PC-9 (cell line): ENCODE data around the gene LIPC. TPM values are rescaled to one million over a fixed set of nuclear protein-coding genes. Genes with fewer than 3 reads are reported as not detected.

ENCODE experiments used
- BruUV-seq: library from RNA; stranded (reverse); fragments of 400-500 nt; replicated peaks from 2 replicates; lab custom pipeline; 2021; lab: Mats Ljungman, UMichigan
- CTCF ChIA-PET: fragments of 300-600 bp; sonication (Branson Sonifier 250); formaldehyde crosslinking; loops from one replicate; lab custom pipeline; 2022; ENCODE audit warnings: antibody characterized with exemption; lab: Charles Lee
- POLR2A ChIA-PET: fragments of 300-600 bp; sonication (Branson Sonifier 250); formaldehyde crosslinking; loops from one replicate; lab custom pipeline; 2022; ENCODE audit warnings: antibody characterized with exemption; ENCODE audit not compliant: unreplicated experiment; lab: Charles Lee
- DNase-seq, 2 experiments: peaks; one replicate each; pipeline versions ENCODE4 v3.0.0 to v3.0.0-alpha.2; 2015 to 2022; ENCODE audit warnings: mixed read lengths in 1 of 2
- H2AFZ ChIP-seq: fragments of 200-600 bp; sonication (generic); 2 replicates; pipeline ENCODE4 v1.8.1; 2017; ENCODE audit warnings: antibody characterized with exemption
- H3F3A ChIP-seq: fragments of 200-600 bp; sonication (generic); 2 replicates; pipeline ENCODE4 v1.8.1; 2017; ENCODE audit warnings: antibody characterized with exemption, mild to moderate bottlenecking, low read depth; ENCODE audit not compliant: insufficient read depth
- H3K27ac ChIP-seq: fragments of 200-600 bp; sonication (generic); 2 replicates; pipeline ENCODE4 v1.6.1; 2016; ENCODE audit warnings: mixed run types
- H3K27me3 ChIP-seq: fragments of 200-600 bp; sonication (generic); 2 replicates; pipeline ENCODE4 v1.6.1; 2016; ENCODE audit warnings: low read depth, mixed run types; ENCODE audit not compliant: insufficient read depth
- H3K36me3 ChIP-seq: fragments of 200-600 bp; sonication (generic); 2 replicates; pipeline ENCODE4 v1.6.1; 2016; ENCODE audit warnings: low read depth, mixed run types
- H3K4me1 ChIP-seq: fragments of 200-600 bp; sonication (generic); replicated peaks from 2 replicates; pipeline ENCODE4 v1.6.1; 2016; ENCODE audit warnings: mixed run types; ENCODE audit not compliant: insufficient read depth
- H3K4me2 ChIP-seq: fragments of 200-600 bp; sonication (generic); 2 replicates; pipeline ENCODE4 v1.6.1; 2017; ENCODE audit warnings: mixed run types
- H3K4me3 ChIP-seq: fragments of 200-600 bp; sonication (generic); 2 replicates; pipeline ENCODE4 v1.6.1; 2016; ENCODE audit warnings: mixed run types
- H3K79me2 ChIP-seq: fragments of 200-600 bp; sonication (generic); 2 replicates; pipeline ENCODE4 v1.6.1; 2017; ENCODE audit warnings: low read depth, mixed run types
- H3K9me2 ChIP-seq: fragments of 200-600 bp; sonication (generic); 2 replicates; pipeline ENCODE4 v1.8.1; 2017; ENCODE audit warnings: mild to moderate bottlenecking; ENCODE audit not compliant: insufficient read depth
- H3K9me3 ChIP-seq: fragments of 200-600 bp; sonication (generic); 2 replicates; pipeline ENCODE4 v1.8.1; 2016; ENCODE audit warnings: low read depth; ENCODE audit not compliant: insufficient read depth
- H4K20me1 ChIP-seq: fragments of 200-600 bp; sonication (generic); 2 replicates; pipeline ENCODE4 v1.8.1; 2017; ENCODE audit not compliant: insufficient read depth
- CTCF ChIP-seq: fragments of 200-600 bp; sonication (generic); conservative IDR thresholded peaks from 2 replicates; pipeline ENCODE4 v1.6.1; 2017; ENCODE audit warnings: mixed run types, antibody characterized with exemption, mild to moderate bottlenecking, moderate library complexity
- EZH2 ChIP-seq: fragments of 200-600 bp; sonication (generic); IDR thresholded peaks from 2 replicates; pipeline ENCODE4 v1.8.0; 2017; ENCODE audit warnings: antibody characterized with exemption, low read depth
- intact Hi-C: fragments of 100-400 bp; cut with micrococcal nuclease; formaldehyde crosslinking; loops from one replicate; pipeline ENCODE4 v1.10.0; 2022; ENCODE audit not compliant: unreplicated experiment
- total RNA-seq: library from RNA; stranded (reverse); gene quantifications from 2 replicates; pipeline ENCODE4 v1.2.3, GENCODE V29; 2021

The LIPC gene
- total RNA-seq, 1 experiment from 2014 or later, result not detected

- no peak overlapping the region for H3K27ac ChIP-seq
- H3K9me3 ChIP-seq, result no peaks in the 10 kb centered on the region
- CTCF ChIA-PET, result no interaction called here
- H3K4me2 ChIP-seq, result no peak overlapping the region
- H3K9me2 ChIP-seq, result no peaks in the 10 kb centered on the region
- H3K4me3 ChIP-seq, result no peak overlapping the region
- TF ChIP-seq EZH2 (no peak), CTCF (no peak)
- no peaks in the 10 kb centered on the region for H3F3A ChIP-seq
- no peaks in the 10 kb centered on the region for H4K20me1 ChIP-seq
- intact Hi-C loops, result no loop called here
- POLR2A ChIA-PET, result no interaction called here
- no peak overlapping the region for H2AFZ ChIP-seq
- no peaks in the 10 kb centered on the region for H3K36me3 ChIP-seq
- no peaks in the 10 kb centered on the region for H3K79me2 ChIP-seq
- no TSS peak for BruUV-seq
- no peak for DNase-seq
- no peaks in the 10 kb centered on the region for H3K27me3 ChIP-seq
- H3K4me1 ChIP-seq, result peaks cover 6% of the 10 kb centered on the region
Measured at GRCh38 chr15:58537033-58537432, 105.2 kb downstream of the LIPC start.

GRCh38 chr15:58538225-58538727 lies 106.5 kb downstream of the LIPC start:
- TF ChIP-seq EZH2 (no peak), CTCF (no peak)
- no peak for DNase-seq
- no peak overlapping the region for H2AFZ ChIP-seq
- no peak overlapping the region for H3K27ac ChIP-seq
- H3K4me2 ChIP-seq, result peak overlapping the region; percentile 26; the same call in 1 of the 2 replicates
- H4K20me1 ChIP-seq, result no peaks in the 10 kb centered on the region
- no peaks in the 10 kb centered on the region for H3K36me3 ChIP-seq
- BruUV-seq, result no TSS peak
- H3K9me2 ChIP-seq, result no peaks in the 10 kb centered on the region
- intact Hi-C loops, result no loop called here
- ChIA-PET POLR2A (no interaction called here), CTCF (interaction anchor here (0.6 kb wide), 1 partner anchor 76 kb away, joined by 3 read pairs; no protein-coding TSS in a partner anchor)
- no peaks in the 10 kb centered on the region for H3K27me3 ChIP-seq
- no peak overlapping the region for H3K4me3 ChIP-seq
- H3K79me2 ChIP-seq, result no peaks in the 10 kb centered on the region
- H3K9me3 ChIP-seq, result no peaks in the 10 kb centered on the region
- no peaks in the 10 kb centered on the region for H3F3A ChIP-seq
- peaks cover 6% of the 10 kb centered on the region for H3K4me1 ChIP-seq

GRCh38 chr15:58538901-58539300 lies 107.1 kb downstream of the LIPC start:
- Histone ChIP-seq H3K4me2 (peak overlapping the region; percentile 26; the same call in 1 of the 2 replicates), H3K4me3 (no peak overlapping the region), H3K4me1 (peaks cover 6% of the 10 kb centered on the region), H3K79me2 (no peaks in the 10 kb centered on the region), H3K36me3 (no peaks in the 10 kb centered on the region), H4K20me1 (no peaks in the 10 kb centered on the region), H3K27ac (no peak overlapping the region), H3F3A (no peaks in the 10 kb centered on the region), H3K9me2 (no peaks in the 10 kb centered on the region), H2AFZ (no peak overlapping the region), H3K27me3 (no peaks in the 10 kb centered on the region), H3K9me3 (no peaks in the 10 kb centered on the region)
- BruUV-seq, result no TSS peak
- POLR2A ChIA-PET, result no interaction called here
- CTCF ChIA-PET, result no interaction called here
- TF ChIP-seq EZH2 (no peak), CTCF (no peak)
- intact Hi-C loops, result no loop called here
- no peak for DNase-seq
